SU-DHL-6 (cell line): ENCODE results near the gene HPS6.

Experiments
- H2AFZ ChIP-seq: fragments of 200-600 bp; sonication (generic); 2 replicates; pipeline ENCODE4 v1.6.1; 2014; ENCODE audit warnings: low read depth, mild to moderate bottlenecking, moderate library complexity, mixed read lengths, antibody characterized with exemption, low read length; ENCODE audit not compliant: severe bottlenecking
- H3F3A ChIP-seq: fragments of 200-600 bp; shearing (Covaris generic); 2 replicates; pipeline ENCODE4 v1.6.0; 2016; ENCODE audit warnings: antibody characterized with exemption, mild to moderate bottlenecking; ENCODE audit not compliant: insufficient read depth
- H3K27ac ChIP-seq: fragments of 200-600 bp; sonication (generic); 2 replicates; pipeline ENCODE4 v1.5.1; 2016; ENCODE audit warnings: low read depth, mild to moderate bottlenecking, low read length, moderate library complexity, mixed read lengths
- H3K27me3 ChIP-seq: fragments of 200-600 bp; sonication (generic), shearing (Covaris generic); 2 replicates; pipeline ENCODE4 v1.6.0; 2014; ENCODE audit warnings: mild to moderate bottlenecking, low read length
- H3K36me3 ChIP-seq: fragments of 200-600 bp; sonication (generic); 2 replicates; pipeline ENCODE4 v1.6.1; 2014; ENCODE audit warnings: mild to moderate bottlenecking, low read length, mixed read lengths
- H3K4me2 ChIP-seq: fragments of 300-600, 200-600 bp; shearing (Covaris generic), sonication (generic); 2 replicates; pipeline ENCODE4 v1.6.0; 2014; ENCODE audit warnings: low read length, low read depth, mild to moderate bottlenecking; ENCODE audit not compliant: poor library complexity, severe bottlenecking
- H3K4me3 ChIP-seq: fragments of 200-600 bp; sonication (generic); 2 replicates; pipeline ENCODE4 v1.5.1; 2014; ENCODE audit warnings: antibody characterized with exemption, low read length, mild to moderate bottlenecking, mixed read lengths; ENCODE audit not compliant: insufficient read depth, poor library complexity, severe bottlenecking
- H3K79me2 ChIP-seq: fragments of 200-600 bp; sonication (generic); 2 replicates; pipeline ENCODE4 v1.6.1; 2014; ENCODE audit warnings: mild to moderate bottlenecking, low read length, moderate library complexity; ENCODE audit not compliant: insufficient read depth
- H3K9ac ChIP-seq: fragments of 200-600 bp; sonication (generic); 2 replicates; pipeline ENCODE4 v1.7.0; 2014; ENCODE audit warnings: mild to moderate bottlenecking, low read length
- H3K9me2 ChIP-seq: fragments of 200-600 bp; sonication (generic); replicated peaks from 2 replicates; pipeline ENCODE4 v1.6.1; 2014; ENCODE audit warnings: low read length; ENCODE audit not compliant: insufficient read depth
- H3K9me3 ChIP-seq: fragments of 200-600 bp; sonication (generic); 2 replicates; pipeline ENCODE4 v1.6.1; 2014; ENCODE audit warnings: low read length, mixed read lengths; ENCODE audit not compliant: insufficient read depth
- H4K20me1 ChIP-seq: fragments of 200-600 bp; sonication (generic); 2 replicates; pipeline ENCODE4 v1.6.1; 2014; ENCODE audit warnings: low read depth, mild to moderate bottlenecking, antibody characterized with exemption, low read length, moderate library complexity, mixed read lengths
- CTCF ChIP-seq: fragments of 200-600 bp; sonication (generic); IDR thresholded peaks from one replicate; pipeline ENCODE4 v1.5.1; 2017; ENCODE audit warnings: antibody characterized with exemption, mild to moderate bottlenecking, low read length, moderate library complexity; ENCODE audit not compliant: insufficient read depth, poor library complexity, severe bottlenecking
- EZH2phosphoT487 ChIP-seq: fragments of 200-600 bp; sonication (generic), shearing (Covaris generic); conservative IDR thresholded peaks from 2 replicates; pipeline ENCODE4 v1.6.1; 2018; ENCODE audit warnings: mild to moderate bottlenecking, antibody characterized with exemption, low read length, moderate library complexity, mixed read lengths

HPS6 gene

GRCh38 chr10:102064868-102065560 is at the start of gene HPS6:
Gene HPS6 (plus strand): TSS chr10:102065349. CDS start chr10:102065475, 126 bp downstream.
- Histone ChIP-seq H3F3A (peaks cover 5% of the 10 kb centered on the region; the same call in 1 of the 2 replicates), H3K27ac (peak within 1 kb of the TSS; percentile 34), H2AFZ (peak within 1 kb of the TSS; percentile 98), H3K9me2 (no peaks in the 10 kb centered on the region), H3K36me3 (no peaks in the 10 kb centered on the region), H3K9me3 (no peaks in the 10 kb centered on the region), H3K27me3 (no peaks in the 10 kb centered on the region), H3K79me2 (peaks cover 13% of the 10 kb centered on the region), H3K9ac (peak within 1 kb of the TSS; percentile 95), H4K20me1 (no peaks in the 10 kb centered on the region; the same call in 1 of the 2 replicates), H3K4me3 (peak within 1 kb of the TSS; percentile 92), H3K4me2 (peak within 1 kb of the TSS; percentile 62)
- TF ChIP-seq CTCF (no peak), EZH2phosphoT487 (no peak)

DNA sequence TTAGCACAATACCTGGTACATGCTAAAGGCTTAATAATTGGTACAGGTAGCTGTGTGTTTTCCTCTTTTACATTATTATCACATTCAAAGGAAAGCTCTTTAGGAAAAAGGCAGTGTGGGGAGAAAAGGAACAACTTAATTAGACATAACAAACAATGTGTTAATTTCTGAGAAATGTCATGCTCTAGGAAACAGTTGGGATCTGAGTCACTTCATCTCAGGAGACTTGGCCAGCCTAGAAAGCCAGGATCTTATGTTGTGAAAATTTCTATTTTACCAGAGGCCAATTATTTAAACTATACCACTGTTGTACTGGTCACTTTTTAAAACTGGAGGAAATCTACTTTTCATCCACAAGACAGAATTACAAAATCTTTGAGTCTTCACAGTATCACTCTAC is 48.7 kb upstream of the HPS6 start:
- H3K9me3 ChIP-seq: no peaks in the 10 kb centered on the region
- H4K20me1 ChIP-seq: no peaks in the 10 kb centered on the region
- TF ChIP-seq CTCF (no peak), EZH2phosphoT487 (no peak)
- no peaks in the 10 kb centered on the region for H3F3A ChIP-seq
- H3K79me2 ChIP-seq: no peaks in the 10 kb centered on the region
- H3K4me2 ChIP-seq: no peak overlapping the region
- no peak overlapping the region for H3K4me3 ChIP-seq
- peaks cover 5% of the 10 kb centered on the region; the same call in 1 of the 2 replicates for H3K36me3 ChIP-seq
- H3K9ac ChIP-seq: no peak overlapping the region
- H3K27ac ChIP-seq: no peak overlapping the region
- H3K9me2 ChIP-seq: no peaks in the 10 kb centered on the region
- no peak overlapping the region for H2AFZ ChIP-seq
- H3K27me3 ChIP-seq: no peaks in the 10 kb centered on the region

- H3K9me3 ChIP-seq: no peaks in the 10 kb centered on the region
- H3K27me3 ChIP-seq: no peaks in the 10 kb centered on the region
- no peaks in the 10 kb centered on the region for H4K20me1 ChIP-seq
- no peak overlapping the region for H3K4me2 ChIP-seq
- no peaks in the 10 kb centered on the region for H3K79me2 ChIP-seq
- no peak overlapping the region for H3K27ac ChIP-seq
- no peaks in the 10 kb centered on the region for H3K9me2 ChIP-seq
- H3K4me3 ChIP-seq: no peak overlapping the region
- H3F3A ChIP-seq: no peaks in the 10 kb centered on the region
- TF ChIP-seq EZH2phosphoT487 (no peak), CTCF (no peak)
- no peak overlapping the region for H2AFZ ChIP-seq
- no peak overlapping the region for H3K9ac ChIP-seq
- H3K36me3 ChIP-seq: peaks cover 8% of the 10 kb centered on the region; the same call in 1 of the 2 replicates
Observed at GRCh38 chr10:102017295-102017694, 47.9 kb upstream of the HPS6 start.
